Chondrocyte (in vitro differentiated cells): ENCODE results near the gene SNX30. TPM values are rescaled to one million over a fixed set of nuclear protein-coding genes. Genes with fewer than 3 reads are reported as not detected.

ENCODE experiments used
- DNase-seq: peaks from one replicate; pipeline ENCODE4 v3.0.0; 2021; ENCODE audit warnings: mixed read lengths, low spot score
- H3K27ac Mint-ChIP-seq: one replicate; pipeline ENCODE4 v1.8.0; 2021; ENCODE audit warnings: mild to moderate bottlenecking, moderate library complexity, mixed read lengths; ENCODE audit not compliant: unreplicated experiment
- H3K27me3 Mint-ChIP-seq: 2 replicates; pipeline ENCODE4 v1.8.0; 2021; ENCODE audit warnings: low read depth, mixed read lengths
- H3K36me3 Mint-ChIP-seq: 2 replicates; pipeline ENCODE4 v1.8.0; 2021; ENCODE audit warnings: low read depth, mixed read lengths
- H3K4me1 Mint-ChIP-seq: 2 replicates; pipeline ENCODE4 v1.8.0; 2021; ENCODE audit warnings: low read depth, mild to moderate bottlenecking, mixed read lengths
- H3K4me3 Mint-ChIP-seq: one replicate; pipeline ENCODE4 v1.8.0; 2021; ENCODE audit warnings: mild to moderate bottlenecking, moderate library complexity, mixed read lengths; ENCODE audit not compliant: unreplicated experiment
- H3K9me3 Mint-ChIP-seq: 2 replicates; pipeline ENCODE4 v1.8.0; 2021; ENCODE audit warnings: low read depth, mixed read lengths
- CTCF ChIP-seq: fragments of 200-600 bp; sonication (generic); IDR thresholded peaks from 2 replicates; pipeline ENCODE4 v1.5.0; 2021; ENCODE audit warnings: antibody characterized with exemption, mild to moderate bottlenecking, moderate library complexity
- long read RNA-seq: library from polyadenylated mRNA; stranded (forward); transcript quantifications from one replicate; pipeline ENCODE4 v2.0.0, GENCODE V29; 2021
- total RNA-seq: library from RNA; stranded (reverse); gene quantifications from 3 replicates; pipeline ENCODE4 v1.2.1, GENCODE V29; 2021

SNX30 gene
- total RNA-seq, result 14.5 to 20.1 TPM (median 19.9 TPM) in 3 replicates
- long read RNA-seq, partial matches to known transcripts, result 0 of 4 reads
- long read RNA-seq, other reads (novel, unspliced or antisense), result 4 of 4 reads

GRCh38 chr9:112750016-112750763 is at the start of gene SNX30:
SNX30 (plus strand) TSS chr9:112750760; CDS start chr9:112751002, 242 bp downstream.
- peak; percentile 46 for TF ChIP-seq CTCF
- Mint-ChIP-seq H3K27ac (peak within 1 kb of the TSS; percentile 92), H3K9me3 (no peaks in the 10 kb centered on the region), H3K36me3 (no peaks in the 10 kb centered on the region), H3K4me3 (peak within 1 kb of the TSS; percentile 94), H3K27me3 (no peaks in the 10 kb centered on the region), H3K4me1 (peaks cover 49% of the 10 kb centered on the region)
- DNase-seq, result peak; percentile 92

- H3K36me3 Mint-ChIP-seq, result peaks cover 2% of the 10 kb centered on the region
Measured at GRCh38 chr9:112703304-112703703, 47.3 kb upstream of the SNX30 start.

GRCh38 chr9:112705768-112706427 is 44.7 kb upstream of the SNX30 start:
- Mint-ChIP-seq H3K27ac (no peak overlapping the region), H3K27me3 (no peaks in the 10 kb centered on the region), H3K4me1 (peaks cover 9% of the 10 kb centered on the region), H3K9me3 (no peaks in the 10 kb centered on the region), H3K36me3 (no peaks in the 10 kb centered on the region), H3K4me3 (no peak overlapping the region)
- DNase-seq, result no peak
- peak; percentile 78 for TF ChIP-seq CTCF

More at GRCh38 chr9:112703304-112703703, 47.3 kb upstream of the SNX30 start:
- H3K4me3 Mint-ChIP-seq, result no peak overlapping the region
- DNase-seq, result no peak
- H3K9me3 Mint-ChIP-seq, result no peaks in the 10 kb centered on the region
- H3K27me3 Mint-ChIP-seq, result no peaks in the 10 kb centered on the region
- TF ChIP-seq CTCF, result no peak
- H3K27ac Mint-ChIP-seq, result no peak overlapping the region
- H3K4me1 Mint-ChIP-seq, result peaks cover 12% of the 10 kb centered on the region

GRCh38 chr9:112711050-112711689 is 39.4 kb upstream of the SNX30 start:
- peaks cover 8% of the 10 kb centered on the region for H3K4me1 Mint-ChIP-seq
- H3K4me3 Mint-ChIP-seq, result no peak overlapping the region
- no peak for DNase-seq
- H3K36me3 Mint-ChIP-seq, result peaks cover 4% of the 10 kb centered on the region
- H3K27ac Mint-ChIP-seq, result peak overlapping the region; percentile 41
- peaks cover 5% of the 10 kb centered on the region for H3K9me3 Mint-ChIP-seq
- H3K27me3 Mint-ChIP-seq, result no peaks in the 10 kb centered on the region
- peak; percentile 87 for TF ChIP-seq CTCF

- Mint-ChIP-seq H3K4me1 (peaks cover 16% of the 10 kb centered on the region), H3K9me3 (peaks cover 5% of the 10 kb centered on the region), H3K36me3 (peaks cover 4% of the 10 kb centered on the region), H3K4me3 (no peak overlapping the region), H3K27ac (no peak overlapping the region), H3K27me3 (no peaks in the 10 kb centered on the region)
- TF ChIP-seq CTCF, result no peak
- no peak for DNase-seq
Measured at GRCh38 chr9:112712678-112713077, 37.9 kb upstream of the SNX30 start.
